HepG2 (cell line): ENCODE measurements around the gene ZKSCAN8. TPM values are rescaled to one million over a fixed set of nuclear protein-coding genes. Genes with fewer than 3 reads are reported as not detected.
A peak's percentile ranks its signal among the peaks of the same experiment; 100 is the strongest.

Experiments used
- AHDC1 ChIP-seq: sonication (generic); formaldehyde crosslinking; IDR thresholded peaks from 2 replicates; pipeline ENCODE4 v1.5.1; 2020; ENCODE audit warnings: mild to moderate bottlenecking, missing genetic modification reagents, borderline replicate concordance
- CSRNP2 ChIP-seq: sonication (generic); formaldehyde crosslinking; conservative IDR thresholded peaks from 2 replicates; pipeline ENCODE4 v1.8.0; 2022; ENCODE audit warnings: low read depth, missing genetic modification reagents
- DR1 ChIP-seq: sonication (generic); formaldehyde crosslinking; IDR thresholded peaks from 2 replicates; pipeline ENCODE4 v1.8.0; 2021; ENCODE audit warnings: mild to moderate bottlenecking, missing genetic modification reagents, inconsistent platforms
- DRAP1 ChIP-seq: IDR thresholded peaks from 2 replicates; pipeline ENCODE4 v1.6.1; 2016; ENCODE audit warnings: missing genetic modification reagents, missing compliant biosample characterization
- HHEX ChIP-seq: IDR thresholded peaks from 2 replicates; pipeline ENCODE4 v1.6.1; 2016; ENCODE audit warnings: control low read depth
- HNF1A ChIP-seq, 2 experiments: sonication (generic) in 1 of 2; formaldehyde crosslinking in 1 of 2; IDR thresholded peaks; 2 replicates each; pipeline versions ENCODE4 v1.4.0 to v1.6.1; 2016 to 2020; ENCODE audit warnings: borderline replicate concordance in 1 of 2, low read depth in 1 of 2, mild to moderate bottlenecking in 1 of 2, missing genetic modification reagents in 1 of 2
- HOXA7 ChIP-seq: sonication (generic); formaldehyde crosslinking; IDR thresholded peaks from 2 replicates; pipeline ENCODE4 v1.8.1; 2022; ENCODE audit warnings: mild to moderate bottlenecking, missing genetic modification reagents, moderate library complexity
- KLF6 ChIP-seq: IDR thresholded peaks from 2 replicates; pipeline ENCODE4 v1.8.0; 2016; ENCODE audit warnings: missing biosample characterization, missing genetic modification reagents
- NCOA2 ChIP-seq: sonication (generic); formaldehyde crosslinking; IDR thresholded peaks from 2 replicates; pipeline ENCODE4 v1.8.0; 2022; ENCODE audit warnings: inconsistent platforms
- ZBTB1 ChIP-seq: sonication (generic); formaldehyde crosslinking; IDR thresholded peaks from 2 replicates; pipeline ENCODE4 v1.4.0; 2020; ENCODE audit warnings: missing genetic modification reagents, borderline replicate concordance
- ZFAT ChIP-seq: sonication (generic); formaldehyde crosslinking; conservative IDR thresholded peaks from 2 replicates; pipeline ENCODE4 v1.8.1; 2023; ENCODE audit warnings: missing genetic modification reagents, inconsistent platforms
- ZFP37 ChIP-seq: sonication (generic); formaldehyde crosslinking; IDR thresholded peaks from 2 replicates; pipeline ENCODE4 v1.4.0; 2020; ENCODE audit warnings: missing genetic modification reagents, borderline replicate concordance
- ZNF451 ChIP-seq: sonication (generic); formaldehyde crosslinking; IDR thresholded peaks from 2 replicates; pipeline ENCODE4 v1.5.0; 2020; ENCODE audit warnings: mild to moderate bottlenecking, missing genetic modification reagents
- ZNF629 ChIP-seq: sonication (generic); formaldehyde crosslinking; conservative IDR thresholded peaks from 2 replicates; pipeline ENCODE4 v1.5.0; 2020; ENCODE audit warnings: missing genetic modification reagents
- ZNF660 ChIP-seq: sonication (generic); formaldehyde crosslinking; IDR thresholded peaks from 2 replicates; pipeline ENCODE4 v1.5.1; 2020; ENCODE audit warnings: mild to moderate bottlenecking, low read depth, missing genetic modification reagents, borderline replicate concordance
- ZNF772 ChIP-seq: sonication (generic); formaldehyde crosslinking; IDR thresholded peaks from 2 replicates; pipeline ENCODE4 v1.5.0; 2020; ENCODE audit warnings: mild to moderate bottlenecking, missing genetic modification reagents
- ZSCAN25 ChIP-seq: sonication (generic); formaldehyde crosslinking; IDR thresholded peaks from 2 replicates; pipeline ENCODE4 v1.8.0; 2022; ENCODE audit warnings: mild to moderate bottlenecking, missing genetic modification reagents
- polyA plus RNA-seq, 8 experiments: library from polyadenylated mRNA; depleted of rRNA in 3 of 8; stranded (reverse) in 7 of 8; unstranded in 1 of 8; fragments of >200 nt; fragmentation: Illumina TruSeq in 4 of 8; extraction: Trizol in 4 of 8; gene quantifications; 2 replicates each; pipeline versions ENCODE4 v1.2.1 to v1.2.3, GENCODE V29; 2011 to 2016; ENCODE audit warnings: low read depth in 4 of 8, missing spikeins in 1 of 8, mixed read lengths in 1 of 8; ENCODE audit not compliant: insufficient read depth in 1 of 8
- total RNA-seq, 5 experiments: library from RNA; depleted of rRNA; stranded (reverse); fragments of >200 nt; fragmentation: Illumina TruSeq; extraction: Trizol; gene quantifications; 2 replicates each; pipeline ENCODE4 v1.2.3, GENCODE V29; 2016; ENCODE audit warnings: low read depth in 1 of 5

ZKSCAN8 gene
- total and polyA plus RNA-seq, 2 of the 13 experiments (the other 11 are each of a cell fraction or from before 2014, with no cell fraction given), result 12.4 to 20.9 TPM

GRCh38 chr6:28161410-28162079 lies 19.9 kb downstream of the ZKSCAN8 start (continued):
- no peak for TF ChIP-seq HNF1A (IDR thresholded peaks at IDR 0.05; ENCODE audit: low read depth)
- no peak; the same call in 1 of the 2 replicates for TF ChIP-seq HNF1A (CRISPR knock-in tag; IDR thresholded peaks at IDR 0.05; ENCODE audit: borderline replicate concordance)
- peak; percentile 48; the same call in 1 of the 2 replicates for TF ChIP-seq ZSCAN25 (CRISPR knock-in tag)
- no peak; the same call in 1 of the 2 replicates for TF ChIP-seq NCOA2 (CRISPR knock-in tag)
- TF ChIP-seq CSRNP2, result no peak
- TF ChIP-seq ZNF772 (CRISPR knock-in tag), result peak; percentile 68
- peak; percentile 48; the same call in 1 of the 2 replicates for TF ChIP-seq DRAP1
- no peak for TF ChIP-seq HOXA7 (CRISPR knock-in tag)
- TF ChIP-seq ZNF451 (CRISPR knock-in tag), result peak; percentile 35; the same call in 1 of the 2 replicates
- no peak for TF ChIP-seq ZBTB1 (CRISPR knock-in tag)
- 0 out of 2 replicates have a peak, but pooled peaks have one; percentile 32 for TF ChIP-seq DR1 (CRISPR knock-in tag)
- TF ChIP-seq AHDC1, result no peak
- TF ChIP-seq ZFAT, result no peak
- no peak for TF ChIP-seq ZNF629 (CRISPR knock-in tag)
- no peak for TF ChIP-seq HHEX (CRISPR knock-in tag)
- TF ChIP-seq ZFP37 (CRISPR knock-in tag), result no peak
- 0 out of 2 replicates have a peak, but pooled peaks have one; percentile 62 for TF ChIP-seq KLF6 (CRISPR knock-in tag)
- TF ChIP-seq ZNF660 (CRISPR knock-in tag), result no peak
